Activated CD4-positive, alpha-beta T cell treated with anti-CD3 and anti-CD28 coated beads for 24 hours (primary cell): ENCODE measurements around the gene ST3GAL5.
"Not testable (repeated sequence)": the region's sequence is repeated elsewhere in the genome, so short reads cannot be mapped to it uniquely, and the experiment has no call there.

Experiments used
- DNase-seq, 2 donors: peaks; one replicate each; pipeline ENCODE4 v3.0.0-alpha.2; 2020; ENCODE audit warnings: low read depth in 2 of 2

The ST3GAL5 gene

GRCh38 chr2:85888684-85889626 lies at the start of gene ST3GAL5:
ST3GAL5 (minus strand) TSS chr2:85888990; CDS start chr2:85888905, 85 bp downstream.
- peak; percentile 89 to 91 for DNase-seq

DNA sequence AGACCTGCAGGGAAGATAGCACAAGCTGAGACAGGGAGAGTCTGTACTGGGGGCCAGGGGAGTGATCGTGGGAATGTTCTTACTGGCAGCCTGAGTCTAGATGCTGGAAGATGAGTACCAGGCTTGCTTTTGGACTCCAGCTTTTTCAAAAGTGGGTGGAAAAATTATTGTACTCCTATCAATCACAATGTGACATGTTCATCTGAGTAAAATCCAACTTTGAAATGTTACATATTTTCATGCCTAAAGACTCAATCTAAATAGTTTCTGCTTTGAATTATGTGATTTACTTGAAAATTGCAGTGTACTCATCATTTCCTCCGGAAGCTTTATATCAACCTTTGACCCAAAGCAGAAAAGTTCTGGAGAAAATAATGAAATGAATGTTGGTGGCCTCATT lies 49.7 kb upstream of the ST3GAL5 start:
- DNase-seq, result no peak

DNA sequence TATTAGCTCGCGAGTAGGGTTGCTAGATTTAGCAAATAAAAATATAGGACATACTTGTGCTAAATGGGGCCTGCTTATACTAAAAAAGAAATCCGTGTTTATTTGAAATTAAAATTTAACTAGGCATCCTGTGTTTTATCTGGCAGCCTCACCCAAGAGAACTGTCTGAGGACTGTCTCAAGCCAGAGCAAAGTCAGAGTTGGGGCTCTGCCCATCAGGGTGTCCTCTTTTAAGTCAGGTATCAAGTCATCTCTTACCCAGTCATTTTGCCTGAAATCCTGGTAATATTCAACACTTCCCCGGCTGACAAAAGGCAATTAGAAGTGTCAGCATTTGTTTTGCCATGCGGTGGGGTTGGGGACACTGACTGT lies 48.3 kb upstream of the ST3GAL5 start:
- no peak for DNase-seq

DNA sequence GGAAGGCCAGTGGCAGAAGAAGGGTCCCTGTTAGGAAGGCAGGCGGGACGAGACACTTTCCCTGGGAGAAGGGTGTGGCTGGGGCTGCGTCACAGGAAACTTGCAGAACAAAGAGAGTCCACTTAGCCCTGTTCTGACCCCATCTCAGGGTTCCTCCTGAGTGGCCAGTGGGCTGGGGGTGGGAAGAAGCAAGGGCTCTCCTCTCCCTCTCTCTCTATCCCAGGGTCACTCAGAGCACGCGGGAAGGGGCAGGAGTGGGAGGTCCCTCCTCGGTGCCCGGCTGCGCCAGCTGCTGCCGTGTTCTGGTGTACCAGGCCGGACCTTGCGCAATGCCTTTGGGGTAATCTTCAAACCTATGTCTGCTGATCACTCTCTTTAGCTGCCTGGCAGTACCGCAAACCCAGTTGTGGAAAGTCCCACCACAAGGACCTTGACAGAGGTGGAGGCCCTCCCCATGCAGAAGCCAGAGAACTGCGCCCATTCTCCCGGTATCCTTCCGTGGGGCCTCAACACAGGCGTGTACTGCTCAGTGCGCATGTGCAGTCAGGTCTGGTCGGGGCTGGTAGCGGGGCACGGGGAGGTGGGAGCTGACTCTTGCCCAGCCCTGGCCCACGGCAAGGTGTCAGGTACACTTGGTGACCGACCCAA lies 47.8 kb upstream of the ST3GAL5 start:
- no peak for DNase-seq

DNA sequence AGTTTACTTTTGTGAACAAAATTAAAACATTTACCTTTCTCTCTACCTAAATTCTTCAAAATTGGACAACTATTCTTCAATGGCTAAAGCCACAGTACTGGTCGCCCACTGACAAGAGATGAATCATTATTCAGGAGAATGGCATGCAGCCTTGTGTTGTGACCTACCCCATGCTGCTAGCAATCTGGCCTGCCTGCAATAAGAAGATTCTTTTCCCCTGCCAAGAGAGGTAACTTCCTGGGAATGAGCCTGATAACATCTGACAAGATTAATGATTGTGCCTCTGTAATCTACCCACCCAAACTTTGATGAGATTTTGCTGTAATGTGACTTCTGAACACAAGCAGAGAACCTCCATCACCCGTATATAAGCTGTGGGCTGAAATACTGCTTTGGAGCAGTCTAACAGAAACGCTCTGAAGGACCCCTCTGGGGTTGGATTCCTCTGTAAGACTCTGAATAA lies 47.0 kb upstream of the ST3GAL5 start:
- no peak for DNase-seq

- DNase-seq, result no peak
Measured at GRCh38 chr2:85935170-85935745, 46.5 kb upstream of the ST3GAL5 start.

DNA sequence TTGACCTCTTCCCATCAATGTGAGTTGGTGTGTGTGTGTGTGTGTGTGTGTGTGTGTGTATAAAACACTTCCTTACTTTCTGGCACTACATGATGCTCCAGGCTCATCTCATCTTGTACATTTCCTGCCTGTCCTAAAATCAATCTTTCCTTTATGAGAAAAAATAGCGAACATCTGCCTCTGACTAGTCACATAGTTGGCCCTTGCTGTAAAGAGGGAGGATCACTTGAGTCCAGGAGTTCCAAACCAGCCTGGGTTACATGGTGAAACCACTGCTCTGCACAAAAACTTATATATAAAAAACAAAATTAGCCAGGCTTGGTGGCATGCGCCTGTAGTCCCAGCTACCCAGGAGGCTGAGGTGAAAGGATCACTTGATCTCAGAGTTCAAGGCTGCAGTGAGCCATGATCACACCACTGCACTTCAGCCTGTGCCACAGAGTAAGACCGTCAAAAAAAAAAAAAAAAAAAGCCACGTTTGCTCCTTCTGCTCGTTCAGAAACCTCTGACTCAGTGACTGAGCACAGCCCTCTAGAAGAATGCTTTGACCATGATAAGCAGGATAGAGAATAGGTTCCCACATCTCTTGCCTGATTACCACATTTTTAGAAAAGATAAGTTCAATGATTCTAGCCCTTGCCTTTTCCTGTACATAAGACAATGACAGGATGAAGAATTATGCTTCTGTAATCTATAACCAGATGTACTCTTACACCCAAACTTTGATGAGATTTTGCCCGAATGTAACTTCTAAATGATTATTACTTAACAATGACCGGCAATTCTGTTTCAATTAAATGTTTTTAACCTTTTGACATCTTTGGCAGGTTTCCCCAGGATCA lies 45.2 kb upstream of the ST3GAL5 start:
- no peak for DNase-seq

GRCh38 chr2:85931151-85931550 lies 42.4 kb upstream of the ST3GAL5 start:
- not testable (repeated sequence) for DNase-seq

DNA sequence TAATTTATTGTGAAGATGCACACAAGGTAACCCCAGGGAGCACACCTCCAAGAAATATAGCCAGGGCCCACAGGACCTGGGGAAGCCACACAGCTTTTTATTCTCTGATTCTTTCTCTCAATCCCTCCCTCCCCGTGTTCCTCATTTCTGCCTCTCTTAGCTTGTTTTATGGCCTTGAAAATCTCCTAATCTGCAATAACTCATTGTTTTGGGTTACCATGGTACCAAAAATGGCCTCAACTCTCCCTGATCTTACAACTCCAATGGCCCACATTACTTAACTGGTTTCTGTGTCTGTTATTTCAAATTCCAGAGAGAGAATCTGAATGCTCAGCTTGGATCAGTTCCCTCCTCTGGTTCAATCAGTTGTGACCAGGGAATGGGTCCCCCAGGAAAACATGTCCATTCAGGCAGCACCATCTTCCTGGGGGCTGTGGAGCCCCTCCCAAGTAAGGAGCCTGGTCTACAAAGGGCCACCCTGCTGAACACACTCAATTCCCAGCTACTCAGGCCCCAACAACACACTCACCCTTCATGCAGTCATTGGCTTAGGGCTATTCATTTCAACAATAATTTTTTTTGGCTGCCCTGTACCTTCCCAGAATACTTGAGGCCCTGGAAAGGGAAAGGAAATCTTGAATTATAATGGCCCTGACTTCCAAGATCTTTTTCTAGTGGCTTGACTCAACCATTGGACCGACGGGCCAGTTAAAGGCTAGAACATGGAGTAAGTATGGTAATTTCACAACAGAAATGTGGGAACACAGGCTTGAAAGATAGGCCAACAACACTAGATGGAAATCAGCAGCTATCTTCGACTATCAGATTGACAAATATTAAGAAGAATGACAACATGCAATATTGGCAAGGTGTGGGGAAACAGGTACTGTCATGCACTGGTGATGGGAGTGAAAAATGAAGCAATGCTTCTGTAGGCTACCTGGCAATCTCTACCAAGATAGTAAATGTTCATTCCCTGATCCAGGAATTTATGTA lies 41.6 kb upstream of the ST3GAL5 start:
- no peak for DNase-seq

DNA sequence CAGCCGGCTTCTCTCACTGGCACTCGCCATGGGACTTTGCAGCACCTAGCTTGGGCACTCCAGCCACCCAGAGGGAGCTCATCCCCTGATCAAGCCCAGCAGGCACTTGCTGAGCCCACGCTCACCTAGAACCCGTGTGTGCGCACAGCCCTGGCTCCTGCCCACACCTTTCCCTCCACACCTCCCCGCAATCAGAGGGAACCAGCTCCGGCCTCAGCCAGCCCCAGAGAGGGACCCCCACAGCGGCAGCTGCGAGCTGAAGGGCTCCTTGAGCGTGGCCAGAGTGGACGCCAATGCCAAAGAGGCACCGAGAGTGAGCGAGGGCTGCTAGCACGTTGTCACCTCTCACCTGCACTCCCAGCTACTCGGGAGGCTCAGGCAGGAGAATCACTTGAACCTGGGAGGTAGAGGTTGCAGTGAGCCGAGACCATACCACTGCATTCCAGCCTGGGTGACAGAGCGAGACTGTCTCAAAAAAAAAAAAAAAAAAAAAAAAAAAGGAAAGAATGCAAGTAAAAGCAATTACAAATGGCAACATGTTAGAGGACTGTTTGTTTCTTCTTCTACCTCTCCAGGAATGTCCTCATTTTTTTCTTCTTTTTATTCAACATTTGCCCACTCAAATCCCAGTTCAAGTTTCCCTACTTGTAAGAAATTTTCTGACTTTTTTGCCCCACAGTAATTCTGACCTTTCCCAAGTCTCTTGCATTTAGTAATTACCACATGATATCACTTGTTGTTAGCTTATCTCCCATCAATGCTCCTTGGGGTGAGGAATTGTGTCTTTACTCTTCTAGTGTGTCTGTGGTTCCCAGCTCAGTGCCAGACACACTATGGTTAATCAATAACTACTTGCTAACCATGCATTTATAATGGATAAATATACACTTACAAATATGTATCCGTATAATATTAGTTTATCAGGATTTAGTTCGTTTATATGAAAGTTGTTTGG lies 40.6 kb upstream of the ST3GAL5 start:
- DNase-seq, result no peak

GRCh38 chr2:85926931-85927661 lies 38.3 kb upstream of the ST3GAL5 start:
- no peak for DNase-seq

- DNase-seq, result no peak
Measured at GRCh38 chr2:85926526-85926925, 37.7 kb upstream of the ST3GAL5 start.

GRCh38 chr2:85925216-85925671 lies 36.5 kb upstream of the ST3GAL5 start:
- DNase-seq, result no peak

DNA sequence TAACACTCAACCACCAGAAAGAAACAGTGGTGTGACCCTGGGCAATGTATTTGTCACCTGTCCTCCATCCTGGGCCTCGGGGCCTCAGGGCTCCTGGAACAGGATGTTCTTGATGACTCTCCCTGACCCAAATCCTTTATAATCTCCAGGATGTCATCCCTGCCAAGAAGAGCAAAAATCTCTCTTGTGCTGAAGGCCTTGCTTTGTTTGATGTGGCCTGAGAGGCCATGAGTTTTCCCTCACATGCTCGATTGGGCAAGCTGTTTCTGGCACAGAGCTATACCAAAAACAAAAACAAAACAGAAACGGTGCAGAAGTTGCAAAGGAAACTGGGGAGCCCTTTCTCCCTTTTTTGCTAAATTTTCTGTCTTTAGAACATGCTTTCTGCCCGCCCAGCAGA lies 35.7 kb upstream of the ST3GAL5 start:
- DNase-seq, result no peak

DNA sequence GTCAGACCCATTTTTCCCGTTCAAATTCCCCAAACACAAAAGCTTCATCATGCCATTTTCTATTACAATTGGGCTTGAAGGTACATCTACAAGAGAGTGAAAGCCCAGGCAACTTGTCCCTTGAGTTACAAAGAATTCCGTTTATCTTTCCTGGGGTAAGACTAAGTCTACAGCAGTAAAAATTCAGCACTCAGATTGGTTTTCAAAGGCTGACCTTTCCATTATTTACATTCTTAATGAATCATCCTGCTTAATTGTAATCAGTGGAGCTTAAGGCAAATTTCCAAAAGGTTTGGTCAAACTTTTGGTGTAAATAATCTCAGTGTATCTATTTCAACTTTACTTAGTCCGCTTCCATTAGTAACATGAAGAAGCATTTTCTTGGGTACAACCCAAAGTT lies 33.4 kb upstream of the ST3GAL5 start:
- no peak for DNase-seq

- DNase-seq, result no peak
Measured at GRCh38 chr2:85921659-85922058, 32.9 kb upstream of the ST3GAL5 start.

DNA sequence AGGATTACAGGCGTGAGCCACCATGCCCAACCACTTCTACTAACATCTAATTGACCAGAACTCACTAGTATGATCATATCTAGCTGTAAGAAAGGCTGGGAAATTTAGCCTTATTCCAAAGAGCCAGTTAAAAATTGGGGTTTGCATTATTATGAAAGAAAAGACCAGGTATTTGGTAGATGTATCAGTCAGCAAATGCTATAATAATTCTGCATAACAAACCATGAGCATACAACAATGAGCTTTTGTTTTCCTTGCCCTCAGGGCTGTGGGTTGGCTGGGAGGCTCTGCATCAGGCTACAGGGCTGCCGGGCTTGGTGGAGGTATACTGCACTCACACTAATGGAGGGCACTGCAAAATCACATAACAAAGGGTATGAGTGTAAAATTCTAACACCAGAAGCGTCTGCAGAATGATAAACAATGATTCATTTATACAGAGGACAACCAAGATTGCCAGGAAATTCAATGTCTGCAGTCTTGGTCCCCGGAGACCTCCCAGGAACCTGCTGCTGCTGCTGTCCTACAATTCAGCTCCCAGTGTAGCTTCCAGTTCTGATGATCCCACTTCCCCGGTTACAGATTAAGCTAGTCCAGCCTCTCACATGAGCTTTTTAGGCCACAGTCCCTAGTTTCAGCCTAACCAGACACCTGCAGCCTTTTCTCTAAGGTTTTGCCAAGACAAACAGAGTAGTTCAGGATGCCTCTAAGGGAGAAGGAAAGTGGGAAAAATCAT lies 32.2 kb upstream of the ST3GAL5 start:
- no peak for DNase-seq
